HepG2 (cell line): Measurements from ENCODE around the gene ZNF112. TPM values are rescaled to one million over a fixed set of nuclear protein-coding genes. Genes with fewer than 3 reads are reported as not detected.

Source experiments
- DBP ChIP-seq: sonication (generic); formaldehyde crosslinking; IDR thresholded peaks from 2 replicates; pipeline ENCODE4 v1.4.0; 2020; ENCODE audit warnings: missing genetic modification reagents; ENCODE audit errors: not compliant biosample characterization
- GABPA ChIP-seq, 2 experiments: IDR thresholded peaks; 2 replicates each; pipeline ENCODE4 v1.6.1; 2011 to 2016; ENCODE audit warnings: low read depth in 2 of 2, low read length in 1 of 2, missing biosample characterization in 1 of 2, missing genetic modification characterization in 1 of 2
- GABPB1 ChIP-seq: IDR thresholded peaks from 2 replicates; pipeline ENCODE4 v1.6.1; 2016; ENCODE audit warnings: mild to moderate bottlenecking, missing genetic modification reagents, moderate library complexity, missing compliant biosample characterization
- HIC2 ChIP-seq: sonication (generic); formaldehyde crosslinking; IDR thresholded peaks from 2 replicates; pipeline ENCODE4 v1.9.0; 2022; ENCODE audit warnings: low read depth, missing genetic modification reagents
- HMGA1 ChIP-seq: sonication (generic); formaldehyde crosslinking; conservative IDR thresholded peaks from 2 replicates; pipeline ENCODE4 v1.4.0; 2020; ENCODE audit warnings: missing genetic modification reagents
- MAFK ChIP-seq, 2 experiments: IDR thresholded peaks in 1 of 2; conservative IDR thresholded peaks in 1 of 2; 2 replicates each; pipeline ENCODE4 v1.6.1; 2011; ENCODE audit warnings: improper control_type of control experiment in 2 of 2, low read length in 2 of 2
- MATR3 ChIP-seq: sonication (generic); formaldehyde crosslinking; IDR thresholded peaks from 2 replicates; pipeline ENCODE4 v1.4.0; 2020; ENCODE audit warnings: missing genetic modification reagents
- PBX3 ChIP-seq: sonication (generic); formaldehyde crosslinking; IDR thresholded peaks from 2 replicates; pipeline ENCODE4 v1.8.1; 2023; ENCODE audit warnings: missing genetic modification reagents, inconsistent platforms, borderline replicate concordance
- THAP11 ChIP-seq: IDR thresholded peaks from 2 replicates; pipeline ENCODE4 v1.6.1; 2016; ENCODE audit warnings: missing biosample characterization, missing genetic modification reagents
- TRIM24 ChIP-seq: sonication (generic); formaldehyde crosslinking; IDR thresholded peaks from 2 replicates; pipeline ENCODE4 v1.8.0; 2022; ENCODE audit warnings: mild to moderate bottlenecking, missing genetic modification reagents
- XRCC5 ChIP-seq: fragments of 200-400 bp; formaldehyde crosslinking; optimal IDR thresholded peaks from 2 replicates; pipeline ENCODE3; 2017; ENCODE audit warnings: mild to moderate bottlenecking, low read length
- ZBTB14 ChIP-seq: sonication (generic); formaldehyde crosslinking; IDR thresholded peaks from 2 replicates; pipeline ENCODE4 v1.4.0; 2020; ENCODE audit warnings: missing genetic modification reagents
- ZEB1 ChIP-seq: IDR thresholded peaks from 2 replicates; pipeline ENCODE4 v1.6.1; 2012; ENCODE audit warnings: mild to moderate bottlenecking, low read depth, inconsistent platforms; ENCODE audit not compliant: insufficient replicate concordance
- ZMAT3 ChIP-seq: sonication (generic); formaldehyde crosslinking; conservative IDR thresholded peaks from 2 replicates; pipeline ENCODE4 v1.7.0; 2021; ENCODE audit warnings: missing genetic modification reagents
- ZNF121 ChIP-seq: sonication (generic); formaldehyde crosslinking; IDR thresholded peaks from 2 replicates; pipeline ENCODE4 v1.5.0; 2020; ENCODE audit warnings: mild to moderate bottlenecking, missing genetic modification reagents
- ZNF143 ChIP-seq: sonication (generic); formaldehyde crosslinking; IDR thresholded peaks from 2 replicates; pipeline ENCODE4 v1.4.0; 2020; ENCODE audit warnings: missing genetic modification reagents
- ZNF292 ChIP-seq: sonication (generic); formaldehyde crosslinking; IDR thresholded peaks from 2 replicates; pipeline ENCODE4 v1.8.1; 2022; ENCODE audit warnings: mild to moderate bottlenecking, low read depth, missing genetic modification reagents, borderline replicate concordance
- ZNF703 ChIP-seq: sonication (generic); formaldehyde crosslinking; IDR thresholded peaks from 2 replicates; pipeline ENCODE4 v1.5.1; 2020; ENCODE audit warnings: missing genetic modification reagents, mild to moderate bottlenecking, moderate library complexity, borderline replicate concordance
- ZNF782 ChIP-seq: sonication (generic); formaldehyde crosslinking; IDR thresholded peaks from 2 replicates; pipeline ENCODE4 v1.4.0; 2020; ENCODE audit warnings: missing genetic modification reagents, mild to moderate bottlenecking, borderline replicate concordance
- polyA plus RNA-seq, 8 experiments: library from polyadenylated mRNA; depleted of rRNA in 3 of 8; stranded (reverse) in 7 of 8; unstranded in 1 of 8; fragments of >200 nt; fragmentation: Illumina TruSeq in 4 of 8; extraction: Trizol in 4 of 8; gene quantifications; 2 replicates each; pipeline versions ENCODE4 v1.2.1 to v1.2.3, GENCODE V29; 2011 to 2016; ENCODE audit warnings: low read depth in 4 of 8, missing spikeins in 1 of 8, mixed read lengths in 1 of 8; ENCODE audit not compliant: insufficient read depth in 1 of 8
- total RNA-seq, 5 experiments: library from RNA; depleted of rRNA; stranded (reverse); fragments of >200 nt; fragmentation: Illumina TruSeq; extraction: Trizol; gene quantifications; 2 replicates each; pipeline ENCODE4 v1.2.3, GENCODE V29; 2016; ENCODE audit warnings: low read depth in 1 of 5
- TF ChIP-seq, protein P1 (sequence below): sonication (generic); formaldehyde crosslinking; IDR thresholded peaks from 2 replicates; pipeline ENCODE4 v1.5.1; 2020; ENCODE audit warnings: mild to moderate bottlenecking, moderate library complexity, missing genetic modification reagents
- TF ChIP-seq, protein P2 (sequence below): sonication (generic); formaldehyde crosslinking; IDR thresholded peaks from 2 replicates; pipeline ENCODE4 v1.5.1; 2020; ENCODE audit warnings: missing genetic modification reagents, mild to moderate bottlenecking, borderline replicate concordance

Gene ZNF112
- total and polyA plus RNA-seq, 2 of the 13 experiments (the other 11 are each of a cell fraction or from before 2014, with no cell fraction given): 1.8 to 3.6 TPM

- TF ChIP-seq ZNF143 (CRISPR knock-in tag) (peak; percentile 28; the same call in 1 of the 2 replicates), TRIM24 (CRISPR knock-in tag) (no peak), HMGA1 (CRISPR knock-in tag) (no peak), HIC2 (CRISPR knock-in tag) (no peak), ZNF121 (CRISPR knock-in tag) (no peak), ZNF703 (CRISPR knock-in tag) (no peak), GABPA (IDR thresholded peaks at IDR 0.05; ENCODE audit: low read depth, low read length) (no peak), GABPA (CRISPR knock-in tag; IDR thresholded peaks at IDR 0.05; ENCODE audit: low read depth) (peak; percentile 69), ZBTB14 (CRISPR knock-in tag) (no peak), ZEB1 (no peak), ZNF292 (CRISPR knock-in tag) (no peak), XRCC5 (no peak), MATR3 (no peak), ZMAT3 (CRISPR knock-in tag) (no peak), THAP11 (CRISPR knock-in tag) (peak; percentile 68), GABPB1 (CRISPR knock-in tag) (no peak), ZNF782 (CRISPR knock-in tag) (no peak), MAFK (conservative IDR thresholded peaks at IDR 0.05 in 1 of 2, IDR thresholded peaks at IDR 0.05 in 1 of 2; ENCODE audit: low read length in 2 of 2) (peak in 1 of 2 experiments; percentile 56; a peak in 1 of 4 replicates), PBX3 (CRISPR knock-in tag) (no peak), DBP (CRISPR knock-in tag) (no peak)
- TF ChIP-seq, protein P1, sequence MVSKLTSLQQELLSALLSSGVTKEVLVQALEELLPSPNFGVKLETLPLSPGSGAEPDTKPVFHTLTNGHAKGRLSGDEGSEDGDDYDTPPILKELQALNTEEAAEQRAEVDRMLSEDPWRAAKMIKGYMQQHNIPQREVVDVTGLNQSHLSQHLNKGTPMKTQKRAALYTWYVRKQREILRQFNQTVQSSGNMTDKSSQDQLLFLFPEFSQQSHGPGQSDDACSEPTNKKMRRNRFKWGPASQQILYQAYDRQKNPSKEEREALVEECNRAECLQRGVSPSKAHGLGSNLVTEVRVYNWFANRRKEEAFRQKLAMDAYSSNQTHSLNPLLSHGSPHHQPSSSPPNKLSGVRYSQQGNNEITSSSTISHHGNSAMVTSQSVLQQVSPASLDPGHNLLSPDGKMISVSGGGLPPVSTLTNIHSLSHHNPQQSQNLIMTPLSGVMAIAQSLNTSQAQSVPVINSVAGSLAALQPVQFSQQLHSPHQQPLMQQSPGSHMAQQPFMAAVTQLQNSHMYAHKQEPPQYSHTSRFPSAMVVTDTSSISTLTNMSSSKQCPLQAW: no peak
- TF ChIP-seq, protein P2, sequence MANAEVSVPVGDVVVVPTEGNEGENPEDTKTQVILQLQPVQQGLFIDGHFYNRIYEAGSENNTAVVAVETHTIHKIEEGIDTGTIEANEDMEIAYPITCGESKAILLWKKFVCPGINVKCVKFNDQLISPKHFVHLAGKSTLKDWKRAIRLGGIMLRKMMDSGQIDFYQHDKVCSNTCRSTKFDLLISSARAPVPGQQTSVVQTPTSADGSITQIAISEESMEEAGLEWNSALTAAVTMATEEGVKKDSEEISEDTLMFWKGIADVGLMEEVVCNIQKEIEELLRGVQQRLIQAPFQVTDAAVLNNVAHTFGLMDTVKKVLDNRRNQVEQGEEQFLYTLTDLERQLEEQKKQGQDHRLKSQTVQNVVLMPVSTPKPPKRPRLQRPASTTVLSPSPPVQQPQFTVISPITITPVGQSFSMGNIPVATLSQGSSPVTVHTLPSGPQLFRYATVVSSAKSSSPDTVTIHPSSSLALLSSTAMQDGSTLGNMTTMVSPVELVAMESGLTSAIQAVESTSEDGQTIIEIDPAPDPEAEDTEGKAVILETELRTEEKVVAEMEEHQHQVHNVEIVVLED: no peak
These were observed 15.5 kb upstream of the ZNF112 start (continued) for GRCh38 chr19:44371815-44372480.
